GM19193 (cell line): Measurements from ENCODE around the gene PUS10.
A peak's percentile ranks its signal among the peaks of the same experiment; 100 is the strongest.

ENCODE experiments used
- POLR2A ChIP-seq: IDR thresholded peaks from 4 replicates; pipeline ENCODE4 v1.6.1; 2011; ENCODE audit not compliant: insufficient read depth, insufficient read length; ENCODE audit errors: extremely low read depth

The PUS10 gene, protein sequence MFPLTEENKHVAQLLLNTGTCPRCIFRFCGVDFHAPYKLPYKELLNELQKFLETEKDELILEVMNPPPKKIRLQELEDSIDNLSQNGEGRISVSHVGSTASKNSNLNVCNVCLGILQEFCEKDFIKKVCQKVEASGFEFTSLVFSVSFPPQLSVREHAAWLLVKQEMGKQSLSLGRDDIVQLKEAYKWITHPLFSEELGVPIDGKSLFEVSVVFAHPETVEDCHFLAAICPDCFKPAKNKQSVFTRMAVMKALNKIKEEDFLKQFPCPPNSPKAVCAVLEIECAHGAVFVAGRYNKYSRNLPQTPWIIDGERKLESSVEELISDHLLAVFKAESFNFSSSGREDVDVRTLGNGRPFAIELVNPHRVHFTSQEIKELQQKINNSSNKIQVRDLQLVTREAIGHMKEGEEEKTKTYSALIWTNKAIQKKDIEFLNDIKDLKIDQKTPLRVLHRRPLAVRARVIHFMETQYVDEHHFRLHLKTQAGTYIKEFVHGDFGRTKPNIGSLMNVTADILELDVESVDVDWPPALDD

DNA sequence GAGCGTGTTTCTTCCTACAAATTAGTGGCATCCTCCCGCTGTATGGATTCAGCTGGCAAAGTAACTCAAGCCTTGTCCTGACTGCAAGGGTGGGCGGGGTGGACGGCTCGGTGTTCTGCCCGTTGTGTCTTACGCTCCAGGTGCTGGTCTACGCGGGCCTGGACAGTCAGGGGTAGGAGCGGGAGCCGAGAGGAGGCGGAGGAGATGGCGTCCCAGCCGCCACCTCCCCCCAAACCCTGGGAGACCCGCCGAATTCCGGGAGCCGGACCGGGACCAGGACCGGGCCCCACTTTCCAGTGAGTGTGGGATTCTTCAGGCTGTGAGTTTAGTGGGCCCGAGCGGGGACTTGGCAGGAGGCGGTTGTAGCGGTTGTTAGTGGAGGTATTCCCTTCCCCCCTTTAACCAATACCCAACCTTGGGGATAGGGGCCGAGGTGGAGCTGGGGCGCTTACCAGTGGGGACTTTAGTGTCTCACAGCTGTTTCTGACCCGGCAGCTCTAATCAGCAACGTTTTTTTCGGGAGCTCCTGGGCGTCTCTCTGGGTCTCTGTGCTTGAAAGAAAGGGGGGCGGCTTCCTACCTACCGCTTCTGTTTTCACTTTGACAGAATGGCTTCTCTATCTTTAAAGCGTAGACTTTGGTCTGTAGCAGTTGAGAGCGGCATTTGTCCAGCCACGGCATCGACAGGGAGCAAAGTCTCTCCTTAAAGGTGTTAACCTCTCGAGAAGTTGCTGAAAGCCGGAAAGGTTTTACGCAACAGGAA lies at the start of gene PUS10, which contains the start of gene PEX13:
Gene PUS10 (minus strand): TSS at position 700 of the 762 bp plus-strand sequence. CDS start 6,365 bp downstream, outside the sequence.
Gene PEX13 (plus strand): TSS at position 165 of the 762 bp plus-strand sequence. CDS start 40 bp downstream, at position 205.
- TF ChIP-seq POLR2A = peak; percentile 78

DNA sequence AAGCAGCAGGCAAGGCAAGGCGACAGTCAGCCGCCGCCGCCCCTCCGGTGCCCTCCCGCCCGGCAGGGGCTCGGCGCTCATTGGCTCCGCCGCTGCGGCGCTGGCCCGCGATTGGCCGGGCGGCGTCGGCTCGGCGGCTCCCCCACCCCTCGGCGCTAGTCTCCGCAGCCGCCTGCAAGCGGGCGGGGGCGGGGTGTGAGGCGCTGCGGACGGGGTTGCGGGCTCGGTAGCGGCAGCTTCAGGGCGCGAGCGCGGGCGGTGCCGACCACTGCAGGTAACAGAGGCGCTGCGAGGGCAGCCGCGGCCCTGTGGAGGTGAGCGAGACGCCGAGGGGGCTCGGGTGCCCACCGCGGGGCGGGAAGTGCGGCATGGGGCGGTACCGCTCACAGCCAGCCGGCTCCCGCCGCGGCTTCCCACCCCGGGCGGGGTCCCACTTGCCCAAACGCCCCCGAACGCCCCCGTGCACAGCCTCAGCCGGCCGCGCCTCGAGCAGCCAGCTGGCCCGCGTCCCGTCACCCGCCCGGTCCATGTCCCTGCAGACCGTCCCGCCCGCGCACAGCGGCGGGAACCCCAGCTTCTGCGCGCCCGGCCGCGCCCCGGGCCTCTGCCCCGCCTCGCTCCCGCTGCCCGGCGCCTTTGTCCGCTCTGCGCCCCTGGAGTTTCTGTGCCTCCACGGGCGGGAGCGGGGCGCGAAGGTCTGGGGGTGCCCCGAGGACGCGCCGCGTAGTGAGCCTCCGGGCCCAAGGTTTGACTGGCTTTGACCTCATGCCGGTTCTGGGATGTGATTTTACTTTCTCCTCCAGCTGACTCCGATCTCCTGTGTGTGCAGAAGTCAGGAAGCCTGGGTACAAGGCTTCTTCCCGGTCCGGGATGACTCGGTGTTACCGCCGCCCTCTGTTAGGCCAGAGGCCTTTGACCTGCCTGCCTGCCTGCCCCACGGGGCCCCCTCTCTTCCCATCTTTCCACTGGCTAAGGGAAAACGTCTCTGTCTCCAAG lies 48.0 kb upstream of the PUS10 start, which contains the start of gene SANBR:
Gene SANBR (plus strand): TSS at position 158 of the 996 bp plus-strand sequence. CDS start 4,480 bp downstream, outside the sequence.
- peak; percentile 48 for TF ChIP-seq POLR2A

DNA sequence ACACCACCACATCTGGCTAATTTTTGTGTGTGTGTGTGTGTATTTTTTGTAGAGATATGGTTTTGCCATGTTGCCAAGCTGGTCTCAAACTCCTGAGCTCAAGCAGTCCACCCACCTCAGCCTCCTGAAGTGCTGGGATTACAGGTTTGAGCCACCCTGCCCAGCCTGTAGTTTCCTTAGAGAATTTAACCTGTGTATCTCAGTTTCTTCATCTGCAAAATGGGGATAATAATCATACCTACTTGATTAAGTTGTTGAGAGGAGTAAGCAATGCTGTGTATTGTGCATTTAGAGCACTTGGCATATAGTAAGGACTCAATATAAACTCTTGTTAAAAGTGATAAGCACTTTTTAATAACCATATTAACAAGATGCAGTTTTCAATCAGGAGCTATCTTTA lies 41.3 kb upstream of the PUS10 start:
- TF ChIP-seq POLR2A = no peak

DNA sequence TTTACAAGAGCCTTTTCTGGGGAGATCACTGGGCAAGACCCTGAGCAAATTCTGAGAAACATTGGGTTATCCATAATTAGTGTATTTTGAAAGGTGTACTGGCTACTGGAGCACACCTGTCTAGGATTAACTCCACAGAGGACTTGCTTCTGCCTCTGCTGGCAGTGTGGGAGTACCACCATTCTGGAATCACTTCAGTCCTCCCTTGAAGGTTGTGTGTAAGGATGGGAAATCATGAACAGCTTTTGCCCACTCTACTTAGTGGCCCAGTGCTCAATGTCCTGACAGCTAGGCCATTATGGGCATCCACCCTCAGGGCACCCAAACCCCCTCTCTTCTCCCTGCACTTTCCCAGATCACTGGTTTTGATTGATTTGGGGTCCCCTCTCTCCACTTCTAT lies 39.5 kb upstream of the PUS10 start:
- no peak for TF ChIP-seq POLR2A

DNA sequence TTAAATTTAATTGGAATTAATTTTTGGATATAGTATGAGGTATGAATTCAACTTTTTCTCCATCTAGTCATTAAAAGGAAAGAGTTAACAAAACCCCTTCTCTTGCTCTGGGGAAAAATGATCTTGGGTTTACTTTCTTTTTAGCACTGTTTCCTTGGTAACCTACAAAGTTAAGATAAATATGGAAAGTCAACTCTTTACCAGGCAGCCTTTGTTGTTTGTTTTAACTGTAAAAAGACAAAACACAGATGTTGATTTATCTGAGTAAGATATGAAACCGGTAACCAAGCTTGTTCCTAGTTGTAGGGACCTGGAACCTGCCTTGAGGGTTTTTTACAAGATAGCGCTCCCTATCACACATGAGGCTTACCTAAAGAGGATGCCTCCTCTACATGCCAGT lies 37.5 kb upstream of the PUS10 start:
- TF ChIP-seq POLR2A = no peak

DNA sequence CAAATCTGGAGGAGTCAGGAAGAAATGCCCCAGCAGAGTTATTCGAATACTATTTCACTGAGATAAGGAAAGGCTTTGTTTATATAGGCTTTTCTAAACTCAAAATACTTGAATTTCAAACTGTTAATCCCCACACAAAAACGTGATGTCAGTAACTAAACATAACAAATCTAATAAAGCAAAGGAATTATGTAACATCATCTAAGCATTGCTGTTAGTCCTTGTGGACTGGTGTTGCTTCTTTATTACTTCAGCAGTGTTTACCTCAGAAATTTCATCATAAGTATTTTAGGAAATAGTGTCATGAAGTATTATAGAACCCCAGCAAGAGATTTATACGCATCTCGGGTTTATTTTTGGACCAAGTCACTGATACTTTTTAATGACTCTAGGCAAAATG lies 27.9 kb upstream of the PUS10 start:
- TF ChIP-seq POLR2A = no peak

DNA sequence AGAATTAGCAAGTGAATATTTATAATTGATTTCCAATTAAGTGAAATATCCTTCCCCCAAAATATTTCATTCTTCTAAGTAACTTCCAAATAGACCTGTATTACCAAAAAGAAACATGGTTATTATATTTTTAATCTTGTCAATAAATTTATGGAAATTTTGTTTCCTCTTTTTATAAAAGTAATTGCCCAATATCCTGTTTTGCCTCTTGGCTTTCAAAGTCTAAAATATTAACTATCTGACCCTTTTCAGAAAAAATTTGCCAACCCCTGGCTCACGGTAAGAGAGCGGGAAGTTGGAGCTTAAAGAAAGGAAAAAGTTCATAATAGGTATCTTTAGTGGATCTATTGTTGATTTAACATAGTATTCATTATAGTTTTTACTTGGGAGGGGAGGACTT lies 27.2 kb upstream of the PUS10 start:
- TF ChIP-seq POLR2A = no peak

DNA sequence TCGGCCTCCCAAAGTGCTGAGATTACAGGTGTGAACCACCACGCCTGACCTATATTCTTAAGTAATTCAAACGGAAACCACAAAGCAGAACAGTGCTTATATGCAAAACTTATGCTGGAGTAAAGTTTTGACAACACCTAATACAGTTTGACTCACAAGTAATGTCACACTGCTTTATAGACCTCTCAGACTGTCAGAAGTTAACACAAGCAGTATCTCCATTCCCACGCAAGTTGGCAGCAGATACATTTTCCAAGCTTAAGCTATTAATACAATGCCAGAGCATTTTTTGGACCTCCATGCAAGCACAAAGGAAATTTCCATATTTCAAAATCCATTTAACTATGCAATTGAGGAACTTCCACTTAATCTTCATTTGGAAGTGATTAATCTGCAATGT lies 26.6 kb upstream of the PUS10 start:
- no peak for TF ChIP-seq POLR2A

DNA sequence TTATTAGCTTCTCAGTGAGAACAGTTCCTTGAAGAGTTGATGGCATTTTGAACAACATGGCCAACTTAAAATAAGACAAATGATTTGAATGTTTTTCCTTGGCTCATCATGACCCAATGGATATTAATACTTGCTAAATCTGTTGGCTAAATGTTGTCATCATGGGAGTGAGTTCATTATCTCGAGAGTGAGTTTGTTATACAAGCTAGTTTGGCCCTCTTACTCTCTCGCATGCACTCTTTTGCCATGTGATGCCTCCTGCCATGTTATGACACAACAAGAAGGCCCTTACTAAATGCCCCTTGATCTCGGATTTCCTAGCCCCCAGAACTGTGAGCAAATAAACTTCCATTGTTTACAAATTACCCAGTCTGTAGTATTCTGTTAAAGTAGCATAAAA lies 24.8 kb upstream of the PUS10 start:
- no peak for TF ChIP-seq POLR2A

DNA sequence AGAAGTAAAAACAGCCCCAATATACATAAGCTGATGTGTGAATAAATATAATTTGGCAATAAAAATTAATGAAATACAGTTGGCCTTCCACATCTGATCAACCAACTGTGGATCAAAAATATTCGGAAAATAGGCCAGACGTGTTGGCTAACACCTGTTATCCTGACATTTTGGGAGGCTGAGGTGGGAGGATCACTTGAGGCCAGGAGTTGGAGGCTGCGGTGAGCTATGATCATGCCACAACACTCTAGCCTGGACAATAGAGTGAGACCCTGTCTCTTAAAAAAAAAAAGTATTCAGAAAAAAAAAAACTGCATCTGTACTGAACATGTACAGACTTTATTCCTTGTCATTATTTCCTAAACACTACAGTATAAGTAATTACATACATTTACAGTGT lies 11.5 kb upstream of the PUS10 start:
- TF ChIP-seq POLR2A = no peak

DNA sequence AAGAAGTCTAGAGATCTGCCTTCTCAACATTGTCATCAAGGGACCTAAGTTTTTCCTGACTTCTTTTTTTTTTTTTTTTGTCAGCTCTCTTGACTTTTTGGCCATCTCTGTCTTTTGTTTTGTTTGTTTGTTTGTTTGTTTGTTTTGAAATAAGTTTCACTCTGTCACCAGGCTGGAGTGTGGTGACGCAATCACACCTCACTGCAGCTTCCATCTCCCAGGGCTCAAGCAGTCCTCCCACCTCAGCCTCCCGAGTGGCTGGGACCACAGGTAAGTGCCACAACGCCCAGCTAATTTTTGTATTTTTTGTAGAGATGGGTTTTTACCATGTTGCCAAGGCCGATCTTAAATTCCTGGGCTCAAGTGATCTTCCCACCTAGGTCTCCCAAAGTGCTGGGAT lies 5.6 kb upstream of the PUS10 start:
- TF ChIP-seq POLR2A = no peak

DNA sequence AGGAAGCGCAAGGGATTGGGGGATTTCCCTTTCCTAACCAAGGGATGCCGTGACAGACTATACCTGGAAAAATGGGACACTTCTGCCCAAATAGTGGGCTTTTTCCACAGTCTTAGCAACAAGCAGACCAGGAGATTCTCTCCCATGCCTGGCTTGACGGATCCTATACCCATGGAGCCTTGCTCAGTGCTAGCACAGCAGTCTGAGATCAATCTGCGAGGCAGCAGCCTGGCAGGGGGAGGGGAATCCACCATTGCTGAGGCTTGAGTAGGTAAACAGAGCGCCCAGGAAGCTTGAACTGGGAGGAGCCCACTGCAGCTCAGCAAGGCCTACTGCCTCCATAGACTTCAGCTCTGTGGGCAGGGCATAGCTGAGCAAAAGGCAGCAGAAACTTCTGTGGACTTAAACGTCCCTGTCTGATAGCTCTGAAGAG lies 3.2 kb upstream of the PUS10 start:
- TF ChIP-seq POLR2A = no peak

DNA sequence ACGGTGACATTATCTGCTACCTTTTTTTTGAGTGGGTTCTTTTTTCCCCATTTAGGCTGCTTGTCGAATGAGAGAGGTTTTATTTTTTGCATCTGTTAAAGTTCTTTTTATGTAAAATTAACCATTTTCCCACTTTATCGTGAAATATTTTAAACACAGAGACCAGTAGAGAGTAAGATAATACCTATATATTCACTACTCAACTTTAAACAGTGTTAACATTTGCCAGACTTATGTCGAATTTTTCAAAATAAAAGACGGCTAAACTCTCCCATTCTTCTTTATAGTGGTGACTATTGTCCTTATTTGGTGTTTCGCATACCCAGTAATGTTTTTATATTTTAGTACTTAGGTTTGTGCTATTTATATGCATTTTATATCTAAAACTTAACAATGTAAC lies 743 bp upstream of the PUS10 start:
- no peak for TF ChIP-seq POLR2A

DNA sequence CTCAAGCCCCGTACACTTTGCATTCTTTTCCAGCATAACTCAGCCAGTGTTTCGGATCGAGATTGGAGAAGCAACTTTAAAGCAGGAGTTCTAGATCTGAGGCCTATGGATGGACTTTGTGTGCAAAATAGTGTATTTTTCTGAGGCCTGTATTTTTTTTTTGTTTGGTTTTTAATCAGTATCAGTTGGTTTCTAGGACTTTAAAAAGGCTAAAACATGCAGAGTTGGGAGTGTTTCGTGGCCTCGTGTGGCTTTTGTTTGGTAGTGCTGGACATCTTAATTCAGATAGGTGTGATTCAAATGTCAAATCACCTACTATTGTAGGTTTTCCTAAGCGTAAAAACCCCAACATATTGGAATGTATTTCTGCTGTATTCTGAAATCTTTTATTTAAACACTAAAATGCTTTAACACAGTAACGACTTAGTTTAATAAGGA lies 282 bp upstream of the PUS10 start:
- no peak for TF ChIP-seq POLR2A
